Endothelial cell of umbilical vein (primary cell): ENCODE data around the gene CYP2S1. TPM values are rescaled to one million over a fixed set of nuclear protein-coding genes. Genes with fewer than 3 reads are reported as not detected.

Source experiments
- BruUV-seq: library from RNA; stranded (reverse); fragments of 400-500 nt; replicated peaks from 2 replicates; lab custom pipeline; 2021; lab: Mats Ljungman, UMichigan
- CTCF ChIA-PET: fragments of 300-600, 350-600 bp; sonication (Branson Sonifier 250); formaldehyde crosslinking; loops from one replicate; lab custom pipeline; 2021; ENCODE audit warnings: antibody characterized with exemption, inconsistent platforms; lab: Charles Lee
- POLR2A ChIA-PET: fragments of 300-600, 350-600 bp; sonication (Branson Sonifier 250); formaldehyde crosslinking; loops from one replicate; lab custom pipeline; 2021; ENCODE audit warnings: antibody characterized with exemption, inconsistent platforms; lab: Charles Lee
- DNase-seq: peaks from one replicate; pipeline ENCODE4 v3.0.0-alpha.2; 2011; ENCODE audit warnings: low read depth, low spot score
- FAIRE-seq: peaks from 2 replicates; lab custom pipeline; 2011; peaks lifted over from hg19 to GRCh38; lab: Jason Lieb, UNC
- H2AFZ ChIP-seq: 2 replicates; pipeline ENCODE4 v1.6.0; 2012; ENCODE audit warnings: low read depth, low read length, control low read depth, inconsistent platforms
- H3K27ac ChIP-seq: 2 replicates; pipeline ENCODE4 v1.5.1; 2011; ENCODE audit warnings: low read depth, mild to moderate bottlenecking, control low read depth, low read length, moderate library complexity; ENCODE audit not compliant: insufficient read depth
- H3K27me3 ChIP-seq, 2 experiments: 2 replicates each; pipeline versions ENCODE4 v1.6.0 to v1.6.1; 2011; ENCODE audit warnings: low read length in 2 of 2, mixed read lengths in 1 of 2; ENCODE audit not compliant: control insufficient read depth in 2 of 2, insufficient read depth in 2 of 2
- H3K36me3 ChIP-seq, 2 experiments: 2 replicates in 1 of 2; 3 replicates in 1 of 2; pipeline ENCODE4 v1.5.1; 2011; ENCODE audit warnings: low read length in 2 of 2, mild to moderate bottlenecking in 1 of 2, moderate library complexity in 1 of 2; ENCODE audit not compliant: control insufficient read depth in 2 of 2, insufficient read depth in 2 of 2; ENCODE audit errors: extremely low read depth in 1 of 2
- H3K4me1 ChIP-seq: 3 replicates; pipeline ENCODE4 v1.5.1; 2011; ENCODE audit warnings: mild to moderate bottlenecking, low read length; ENCODE audit not compliant: control insufficient read depth, insufficient read depth; ENCODE audit errors: extremely low read depth
- H3K4me2 ChIP-seq: 2 replicates; pipeline ENCODE4 v1.6.1; 2011; ENCODE audit warnings: low read length, control low read depth, mixed read lengths; ENCODE audit not compliant: insufficient read depth
- H3K4me3 ChIP-seq, 3 experiments: fragments of 200-600 bp in 1 of 3; sonication (generic), shearing (Covaris generic) in 1 of 3; replicated peaks in 1 of 3; 2 replicates each; pipeline ENCODE4 v1.5.1; 2011 to 2016; ENCODE audit warnings: control low read depth in 3 of 3, low read length in 3 of 3, mild to moderate bottlenecking in 2 of 3, inconsistent platforms in 1 of 3, low read depth in 1 of 3, moderate library complexity in 1 of 3; ENCODE audit not compliant: insufficient read depth in 1 of 3
- H3K79me2 ChIP-seq: 2 replicates; pipeline ENCODE4 v1.6.0; 2012; ENCODE audit warnings: low read length, inconsistent platforms; ENCODE audit not compliant: control insufficient read depth, insufficient read depth
- H3K9ac ChIP-seq: replicated peaks from 2 replicates; pipeline ENCODE3; 2011; ENCODE audit warnings: low read length, control low read depth; ENCODE audit not compliant: insufficient read depth; ENCODE audit errors: extremely low read depth
- H3K9me1 ChIP-seq: replicated peaks from 3 replicates; pipeline ENCODE4 v1.6.0; 2011; ENCODE audit warnings: mild to moderate bottlenecking, low read length; ENCODE audit not compliant: control insufficient read depth, insufficient read depth; ENCODE audit errors: extremely low read depth
- H3K9me3 ChIP-seq: replicated peaks from 2 replicates; pipeline ENCODE4 v1.5.1; 2012; ENCODE audit warnings: low read length, inconsistent platforms; ENCODE audit not compliant: control insufficient read depth, insufficient read depth
- H4K20me1 ChIP-seq: replicated peaks from 2 replicates; pipeline ENCODE3; 2011; ENCODE audit warnings: mild to moderate bottlenecking, low read length; ENCODE audit not compliant: control insufficient read depth, insufficient read depth; ENCODE audit errors: extremely low read depth
- CTCF ChIP-seq, 2 donors: IDR thresholded peaks; 1 replicate in 1 of 2; 2 replicates in 1 of 2; pipeline ENCODE4 v1.5.1; 2011; ENCODE audit warnings: low read length in 2 of 2, mild to moderate bottlenecking in 2 of 2, moderate library complexity in 2 of 2, control low read depth in 1 of 2, inconsistent platforms in 1 of 2, low read depth in 1 of 2; ENCODE audit not compliant: insufficient read depth in 1 of 2; ENCODE audit errors: extremely low read depth in 1 of 2
- EZH2 ChIP-seq: IDR thresholded peaks from 2 replicates; pipeline ENCODE4 v1.6.1; 2012; ENCODE audit warnings: borderline replicate concordance, low read depth, mild to moderate bottlenecking, moderate library complexity, low read length, inconsistent platforms; ENCODE audit not compliant: severe bottlenecking
- FOS ChIP-seq: IDR thresholded peaks from 2 replicates; pipeline ENCODE4 v1.6.1; 2011; ENCODE audit warnings: mild to moderate bottlenecking, low read length, moderate library complexity, borderline replicate concordance; ENCODE audit not compliant: insufficient read depth
- GATA2 ChIP-seq: IDR thresholded peaks from 2 replicates; pipeline ENCODE4 v1.7.0; 2011; ENCODE audit warnings: low read depth, mild to moderate bottlenecking, moderate library complexity, mixed read lengths, low read length; ENCODE audit not compliant: insufficient read length, insufficient read depth
- JUN ChIP-seq: IDR thresholded peaks from 2 replicates; pipeline ENCODE4 v1.6.1; 2011; ENCODE audit warnings: borderline replicate concordance, low read depth; ENCODE audit not compliant: insufficient read length, insufficient read depth
- MAX ChIP-seq: IDR thresholded peaks from 2 replicates; pipeline ENCODE4 v1.6.1; 2011; ENCODE audit not compliant: insufficient read depth, insufficient read length
- MYC ChIP-seq: IDR thresholded peaks from one replicate; pipeline ENCODE4 v1.6.1; 2011; ENCODE audit warnings: mild to moderate bottlenecking, low read depth, low read length
- POLR2A ChIP-seq: IDR thresholded peaks from 2 replicates; pipeline ENCODE4 v1.6.1; 2012; ENCODE audit warnings: low read depth, mild to moderate bottlenecking, control low read depth, low read length
- POLR2AphosphoS5 ChIP-seq: IDR thresholded peaks from 2 replicates; pipeline ENCODE4 v1.6.1; 2012; ENCODE audit warnings: low read depth, mild to moderate bottlenecking, control low read depth, low read length, moderate library complexity; ENCODE audit not compliant: insufficient read depth
- dilution Hi-C: fragments of 300-500 bp; cut with MboI; formaldehyde crosslinking; loops from one replicate; pipeline ENCODE4 v1.15.0; 2019; ENCODE audit warnings: low sequenced_read_pairs; ENCODE audit not compliant: extremely low pct_ligation_motif_present
- intact Hi-C: fragments of 100-400 bp; cut with micrococcal nuclease; formaldehyde crosslinking; loops from one replicate; pipeline ENCODE4 v1.10.0; 2022
- polyA plus RNA-seq, 4 experiments: library from polyadenylated mRNA; depleted of rRNA in 3 of 4; stranded (reverse) in 3 of 4; unstranded in 1 of 4; fragments of >200 nt; gene quantifications; 2 replicates each; pipeline versions ENCODE4 v1.2.1 to v1.2.3, GENCODE V29; 2011 to 2012; ENCODE audit warnings: missing spikeins in 1 of 4
- total RNA-seq: library from RNA; stranded (reverse); gene quantifications from 2 replicates; pipeline ENCODE4 v1.2.3, GENCODE V29; 2021

CYP2S1 gene
- total and polyA plus RNA-seq, 2 donors (not counting 3 experiments of a cell fraction or from before 2014, with no cell fraction given) = 0.98 to 4.5 TPM

- Histone ChIP-seq H3K27me3 (no peaks in the 10 kb centered on the region), H4K20me1 (no peaks in the 10 kb centered on the region), H3K4me3 (no peak overlapping the region), H2AFZ (no peak overlapping the region), H3K9me1 (no peaks in the 10 kb centered on the region), H3K4me1 (no peaks in the 10 kb centered on the region), H3K36me3 (peaks cover 34 to 37% of the 10 kb centered on the region in 2 experiments), H3K27ac (no peak overlapping the region), H3K9me3 (no peaks in the 10 kb centered on the region), H3K9ac (no peak overlapping the region), H3K79me2 (peaks cover 11% of the 10 kb centered on the region), H3K4me2 (no peak overlapping the region)
- no peak for TF ChIP-seq GATA2
- TF ChIP-seq POLR2A = no peak
- TF ChIP-seq POLR2AphosphoS5 = no peak
- no peak for TF ChIP-seq JUN
- no peak for TF ChIP-seq FOS
- TF ChIP-seq CTCF (IDR thresholded peaks at IDR 0.05; ENCODE audit: extremely low read depth in 1 of 2, insufficient read depth in 1 of 2, low read depth in 1 of 2, low read length in 2 of 2) = no peak
- TF ChIP-seq MAX = no peak
- TF ChIP-seq MYC = no peak
- TF ChIP-seq EZH2 = no peak
- no peak for FAIRE-seq
- intact Hi-C loops = no loop called here
- no TSS peak for BruUV-seq
- CTCF ChIA-PET = no interaction called here
- no peak for DNase-seq
- dilution Hi-C loops = no loop called here
- POLR2A ChIA-PET = no interaction called here
Observed at GRCh38 chr19:41244117-41244516, 51.1 kb downstream of the CYP2S1 start.
